GM12878 (cell line): ENCODE data around the gene SMIM1. TPM values are rescaled to one million over a fixed set of nuclear protein-coding genes. Genes with fewer than 3 reads are reported as not detected.

Experiments
- ATAC-seq: fragments of 200-7000 bp; cut with Tn5 transposase; 3 replicates; pipeline ENCODE4 v1.9.1; 2020; ENCODE audit warnings: mild to moderate bottlenecking, moderate library complexity
- BruUV-seq: library from RNA; stranded (reverse); fragments of 400-500 nt; replicated peaks from 2 replicates; lab custom pipeline; 2021; lab: Mats Ljungman, UMichigan
- CTCF ChIA-PET: fragments of 300-600 bp; sonication (Branson Sonifier 250); formaldehyde crosslinking; extraction: SDS; loops from one replicate; lab custom pipeline; 2021; ENCODE audit warnings: inconsistent platforms; lab: Yijun Ruan, JAX
- POLR2A ChIA-PET: fragments of 350-600 bp; formaldehyde crosslinking; extraction: SDS; loops from one replicate; lab custom pipeline; 2021; ENCODE audit warnings: inconsistent platforms; lab: Charles Lee
- RAD21 ChIA-PET: fragments of 300-600 bp; sonication (Branson Sonifier 250); formaldehyde crosslinking; loops from one replicate; lab custom pipeline; 2023; ENCODE audit warnings: antibody characterized with exemption; ENCODE audit not compliant: unreplicated experiment; lab: Charles Lee
- SMC1A ChIA-PET: fragments of 300-600 bp; sonication (Branson Sonifier 250); formaldehyde crosslinking; loops from one replicate; lab custom pipeline; 2023; ENCODE audit not compliant: unreplicated experiment, uncharacterized antibody; lab: Charles Lee
- DNase-seq: peaks from one replicate; pipeline ENCODE4 v3.0.0-alpha.2; 2011; ENCODE audit warnings: low read depth, low spot score
- FAIRE-seq: peaks from 3 replicates; lab custom pipeline; 2011; peaks lifted over from hg19 to GRCh38; lab: Jason Lieb, UNC
- H2AFZ ChIP-seq: 2 replicates; pipeline ENCODE4 v1.6.0; 2011; ENCODE audit warnings: low read depth, low read length, control low read depth; ENCODE audit not compliant: control insufficient read depth
- H3K27ac ChIP-seq: 2 replicates; pipeline ENCODE4 v1.5.1; 2011; ENCODE audit warnings: control low read depth; ENCODE audit not compliant: control insufficient read depth, insufficient read depth
- H3K27me3 ChIP-seq, 2 experiments: replicated peaks in 1 of 2; 2 replicates each; pipeline versions ENCODE4 v1.6.0 to v1.6.1; 2011; ENCODE audit warnings: low read length in 1 of 2; ENCODE audit not compliant: control insufficient read depth in 2 of 2, insufficient read depth in 2 of 2
- H3K36me3 ChIP-seq, 2 experiments: 2 replicates each; pipeline ENCODE4 v1.5.1; 2011; ENCODE audit warnings: low read length in 1 of 2; ENCODE audit not compliant: control insufficient read depth in 2 of 2, insufficient read depth in 2 of 2
- H3K4me1 ChIP-seq: 2 replicates; pipeline ENCODE4 v1.6.1; 2011; ENCODE audit warnings: mild to moderate bottlenecking, low read length, moderate library complexity, mixed read lengths; ENCODE audit not compliant: control insufficient read depth, insufficient read depth
- H3K4me2 ChIP-seq: 2 replicates; pipeline ENCODE4 v1.6.0; 2011; ENCODE audit warnings: control low read depth; ENCODE audit not compliant: control insufficient read depth, insufficient read depth
- H3K4me3 ChIP-seq: fragments of 200-600 bp; sonication (generic); 2 replicates; pipeline ENCODE4 v1.5.1; 2016
- H3K79me2 ChIP-seq: 2 replicates; pipeline ENCODE4 v1.6.0; 2011; ENCODE audit warnings: low read length; ENCODE audit not compliant: control insufficient read depth, insufficient read depth
- H3K9ac ChIP-seq: 2 replicates; pipeline ENCODE4 v1.8.0; 2011; ENCODE audit warnings: low read length, control low read depth, mixed read lengths; ENCODE audit not compliant: control insufficient read depth, insufficient read depth
- H3K9me3 ChIP-seq: replicated peaks from 3 replicates; pipeline ENCODE4 v1.5.1; 2011; ENCODE audit warnings: mild to moderate bottlenecking, low read length; ENCODE audit not compliant: control insufficient read depth, insufficient read depth
- H4K20me1 ChIP-seq: 2 replicates; pipeline ENCODE4 v1.6.0; 2011; ENCODE audit not compliant: control insufficient read depth, insufficient read depth
- BCL11A ChIP-seq: IDR thresholded peaks from 2 replicates; pipeline ENCODE4 v1.6.1; 2011; ENCODE audit warnings: low read depth, low read length
- DPF2 ChIP-seq: fragments of 450-650 bp; IDR thresholded peaks from 2 replicates; pipeline ENCODE4 v1.6.1; 2017; ENCODE audit warnings: mild to moderate bottlenecking
- EGR1 ChIP-seq, 2 experiments: IDR thresholded peaks; 1 replicate in 1 of 2; 2 replicates in 1 of 2; pipeline ENCODE4 v1.6.1; 2011 to 2012; ENCODE audit warnings: low read depth in 2 of 2, low read length in 2 of 2, borderline replicate concordance in 1 of 2, mild to moderate bottlenecking in 1 of 2, moderate library complexity in 1 of 2
- HCFC1 ChIP-seq: fragments of 150-350 bp; IDR thresholded peaks from 2 replicates; pipeline ENCODE4 v1.6.1; 2014; ENCODE audit warnings: low read length
- IKZF1 ChIP-seq: fragments of 450-650 bp; conservative IDR thresholded peaks from 2 replicates; pipeline ENCODE4 v1.6.1; 2017; ENCODE audit warnings: antibody characterized with exemption, mild to moderate bottlenecking
- MEF2A ChIP-seq: IDR thresholded peaks from 2 replicates; pipeline ENCODE4 v1.6.1; 2011; ENCODE audit warnings: low read depth, mild to moderate bottlenecking, low read length, moderate library complexity; ENCODE audit not compliant: insufficient read depth
- NFYA ChIP-seq: IDR thresholded peaks from 2 replicates; pipeline ENCODE4 v1.6.1; 2011; ENCODE audit warnings: low read depth, mild to moderate bottlenecking, low read length, improper control_type of control experiment, borderline replicate concordance
- NR2C2 ChIP-seq: IDR thresholded peaks from 2 replicates; pipeline ENCODE4 v1.6.1; 2011; ENCODE audit warnings: borderline replicate concordance, low read depth; ENCODE audit not compliant: control insufficient read depth, insufficient read length
- RFX5 ChIP-seq: IDR thresholded peaks from 2 replicates; pipeline ENCODE4 v1.6.1; 2011; ENCODE audit warnings: low read depth, low read length, improper control_type of control experiment
- SP1 ChIP-seq: IDR thresholded peaks from one replicate; pipeline ENCODE4 v1.6.1; 2011; ENCODE audit warnings: low read depth, low read length
- STAT1 ChIP-seq: fragments of 450-650 bp; conservative IDR thresholded peaks from 2 replicates; pipeline ENCODE4 v1.6.1; 2014; ENCODE audit warnings: antibody characterized with exemption, mild to moderate bottlenecking
- TCF12 ChIP-seq: IDR thresholded peaks from 2 replicates; pipeline ENCODE4 v1.6.1; 2011; ENCODE audit warnings: low read depth, mild to moderate bottlenecking, low read length
- ZSCAN29 ChIP-seq: fragments of 450-650 bp; IDR thresholded peaks from 2 replicates; pipeline ENCODE4 v1.6.1; 2017; ENCODE audit warnings: mild to moderate bottlenecking, moderate library complexity
- WGBS: methylation state at CpG from one replicate; pipeline ENCODE4 v1.1.6; 2016; ENCODE audit warnings: low lambda C conversion rate; ENCODE audit not compliant: insufficient replicate concordance, insufficient coverage; ENCODE audit errors: missing lambda C conversion rate; 5-methylcytosine and 5-hydroxymethylcytosine counted together
- in situ Hi-C: fragments of 300-500 bp; cut with MboI; formaldehyde crosslinking; loops from 9 replicates; pipeline ENCODE4 v1.14.3; 2018; ENCODE audit warnings: mixed read lengths
- intact Hi-C: fragments of 100-400 bp; cut with micrococcal nuclease; formaldehyde crosslinking; loops from one replicate; pipeline ENCODE4 v1.14.2; 2022; ENCODE audit not compliant: unreplicated experiment
- polyA plus RNA-seq, 11 experiments: library from polyadenylated mRNA; depleted of rRNA in 4 of 11; unstranded in 6 of 11; stranded (reverse) in 5 of 11; fragments of >200 nt; fragmentation: Nextera tagmentation in 4 of 11; fragmentation: Illumina TruSeq in 1 of 11; extraction: Ambion mirVana in 4 of 11; extraction: Trizol in 1 of 11; gene quantifications; 1 replicate in 1 of 11; 2 replicates in 10 of 11; pipeline versions ENCODE4 v1.2.1 to v1.2.3, GENCODE V29; 2011 to 2016; ENCODE audit warnings: inconsistent platforms in 2 of 11, missing spikeins in 2 of 11, low read depth in 1 of 11
- total RNA-seq, 4 experiments: library from RNA; depleted of rRNA in 3 of 4; stranded (reverse); fragments of >200 nt in 3 of 4; fragmentation: Illumina TruSeq in 1 of 4; extraction: Trizol in 1 of 4; gene quantifications; 2 replicates each; pipeline versions ENCODE4 v1.2.1 to v1.2.3, GENCODE V29; 2013 to 2021

Gene SMIM1
- total and polyA plus RNA-seq, 10 of the 15 experiments (the other 5 are each of a cell fraction or from before 2014, with no cell fraction given): 0.30 to 0.37 TPM; not detected in 8

- H4K20me1 ChIP-seq: no peaks in the 10 kb centered on the region
- no TSS peak for BruUV-seq
- no peak overlapping the region for H3K4me2 ChIP-seq
- no peak overlapping the region for H3K4me3 ChIP-seq
- POLR2A ChIA-PET: no interaction called here
- no peaks in the 10 kb centered on the region for H3K9me3 ChIP-seq
- in situ Hi-C loops: no loop called here
- TF ChIP-seq MEF2A: no peak
- no peak for TF ChIP-seq HCFC1
- no peak for TF ChIP-seq DPF2
- TF ChIP-seq IKZF1: no peak
- TF ChIP-seq SP1: no peak
- TF ChIP-seq RFX5: no peak
- TF ChIP-seq NR2C2: no peak
- no peak for TF ChIP-seq TCF12
- TF ChIP-seq NFYA: no peak
- no peak for TF ChIP-seq STAT1
- no peak for TF ChIP-seq EGR1 (IDR thresholded peaks at IDR 0.05; ENCODE audit: borderline replicate concordance in 1 of 2, low read depth in 2 of 2, low read length in 2 of 2)
- TF ChIP-seq BCL11A: no peak
- no peak for TF ChIP-seq ZSCAN29
- ATAC-seq (no peak), FAIRE-seq (no peak), DNase-seq (no peak)
- H3K79me2 ChIP-seq: no peaks in the 10 kb centered on the region
- 95% methylated on average over 10 of the region's 10 CpGs for WGBS
- H3K27ac ChIP-seq: no peak overlapping the region
- RAD21 ChIA-PET: no interaction called here
- no peaks in the 10 kb centered on the region for H3K4me1 ChIP-seq
- CTCF ChIA-PET: no interaction called here
- H2AFZ ChIP-seq: no peak overlapping the region
- intact Hi-C loops: no loop called here
- SMC1A ChIA-PET: no interaction called here
- no peaks in the 10 kb centered on the region for H3K27me3 ChIP-seq
- no peak overlapping the region for H3K9ac ChIP-seq
- H3K36me3 ChIP-seq: peaks cover 0 to 4% of the 10 kb centered on the region in 2 experiments; a peak in 3 of 4 replicates
Observed at GRCh38 chr1:3819771-3820200, 47.2 kb downstream of the SMIM1 start.
